Hematopoietic multipotent progenitor cell treated with erythropoietin and hydrocortisone succinate and interleukin-3 and kit ligand, for 17 days (in vitro differentiated cells): ENCODE measurements around the gene UFD1.

Source experiments
- DNase-seq: peaks from one replicate; pipeline ENCODE4 v3.0.0-alpha.2; 2015; ENCODE audit warnings: low spot score

UFD1 gene

DNA sequence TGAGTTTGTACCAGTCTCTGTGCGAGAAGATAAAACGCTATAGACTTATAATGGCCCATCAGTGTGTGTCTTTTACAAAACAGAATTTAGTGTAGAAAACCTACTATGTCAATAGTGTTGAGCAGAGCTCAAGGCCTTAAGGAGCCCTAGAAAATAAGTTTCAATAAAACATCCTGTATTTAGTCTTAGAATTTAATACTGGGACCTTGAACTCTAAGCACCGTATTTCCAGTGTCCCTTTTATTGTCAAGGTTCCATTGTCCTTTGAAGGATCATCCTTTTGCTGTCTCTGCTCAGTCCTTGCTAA, 17.3 kb upstream of the UFD1 start:
- no peak for DNase-seq

DNA sequence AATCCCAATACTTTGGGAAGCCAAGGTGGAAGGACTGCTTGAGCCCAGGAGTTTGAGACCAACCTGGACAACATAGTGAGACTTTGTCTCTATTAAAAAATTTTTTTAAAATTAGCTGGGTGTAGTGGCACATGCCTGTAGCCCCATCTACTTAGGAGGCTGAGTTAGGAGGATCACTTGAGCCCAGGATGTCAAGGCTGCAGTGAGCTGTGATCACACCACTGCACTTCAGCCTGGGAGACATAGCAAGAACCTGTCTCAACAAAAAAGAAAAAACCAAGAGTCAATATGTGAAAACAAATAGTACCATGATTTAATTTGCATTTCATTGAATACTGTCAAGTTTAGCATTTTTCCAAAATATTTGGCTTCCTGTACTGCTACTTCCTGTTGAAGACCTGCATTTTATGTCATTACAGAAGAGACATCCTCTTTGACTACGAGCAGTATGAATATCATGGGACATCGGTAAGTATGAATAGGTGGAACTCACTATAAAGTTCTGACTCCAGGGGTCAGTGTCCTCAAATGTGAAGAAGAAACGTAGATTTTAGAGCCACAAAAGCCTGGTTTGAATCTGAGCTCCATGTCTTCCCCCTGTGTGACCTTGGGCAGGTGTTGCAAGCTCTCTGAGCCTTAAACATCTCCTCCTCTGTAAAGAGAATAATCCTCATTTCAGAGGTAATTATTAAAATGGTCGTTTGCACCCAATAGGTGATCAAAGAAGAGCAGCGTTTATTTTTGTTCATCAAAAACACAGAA, 16.8 kb upstream of the UFD1 start:
- no peak for DNase-seq

DNA sequence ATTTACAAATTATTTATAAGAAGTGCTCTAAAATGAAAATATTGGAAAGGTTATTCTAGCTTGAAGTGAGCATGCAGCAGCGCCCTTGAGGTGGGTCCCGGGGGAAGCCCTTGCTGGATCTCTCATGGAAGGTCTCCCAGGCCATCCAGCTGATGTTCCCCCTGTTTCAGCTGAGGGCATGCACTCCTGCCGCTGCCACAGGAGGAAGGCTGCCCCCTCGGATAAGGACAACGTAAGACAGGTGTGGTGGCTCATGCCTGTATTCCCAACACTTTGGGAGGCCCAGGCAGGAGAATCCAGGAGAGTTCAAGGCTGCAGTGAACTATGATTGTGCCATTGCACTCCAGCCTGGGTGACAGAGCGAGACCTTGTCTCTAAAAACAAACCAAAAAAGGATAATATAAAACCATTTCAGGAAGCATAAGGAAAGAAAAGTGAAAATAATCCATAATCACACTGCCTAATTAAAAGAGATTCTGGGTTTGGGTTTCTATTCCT, 15.7 kb upstream of the UFD1 start:
- no peak for DNase-seq

DNA sequence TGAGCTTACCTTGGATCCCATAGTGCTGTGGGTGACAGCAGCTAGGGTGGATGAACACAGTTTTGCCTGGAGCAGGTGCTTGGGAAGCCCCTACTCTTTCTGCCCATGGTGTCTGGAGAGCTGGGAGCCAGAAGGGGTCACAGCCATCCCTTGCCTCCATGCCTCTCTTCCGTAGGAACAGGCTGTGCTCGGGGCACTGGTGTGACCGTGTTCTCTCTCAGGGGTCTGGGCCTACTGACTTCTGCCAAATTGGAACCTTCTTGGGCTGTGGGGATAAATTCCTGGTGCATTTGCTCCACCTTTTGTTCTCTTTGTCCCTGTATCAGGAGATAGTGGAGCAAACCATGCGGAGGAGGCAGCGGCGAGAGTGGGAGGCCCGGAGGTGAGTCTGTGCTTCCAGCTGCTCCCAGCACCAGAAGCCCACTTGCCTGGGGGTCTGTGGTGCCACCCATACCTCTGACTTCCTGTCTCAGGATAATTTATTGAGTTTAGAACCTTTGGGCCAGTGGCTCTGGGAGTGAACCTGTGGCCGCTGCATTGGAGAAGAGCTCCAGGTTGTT, 15.1 kb upstream of the UFD1 start:
- DNase-seq = no peak

DNA sequence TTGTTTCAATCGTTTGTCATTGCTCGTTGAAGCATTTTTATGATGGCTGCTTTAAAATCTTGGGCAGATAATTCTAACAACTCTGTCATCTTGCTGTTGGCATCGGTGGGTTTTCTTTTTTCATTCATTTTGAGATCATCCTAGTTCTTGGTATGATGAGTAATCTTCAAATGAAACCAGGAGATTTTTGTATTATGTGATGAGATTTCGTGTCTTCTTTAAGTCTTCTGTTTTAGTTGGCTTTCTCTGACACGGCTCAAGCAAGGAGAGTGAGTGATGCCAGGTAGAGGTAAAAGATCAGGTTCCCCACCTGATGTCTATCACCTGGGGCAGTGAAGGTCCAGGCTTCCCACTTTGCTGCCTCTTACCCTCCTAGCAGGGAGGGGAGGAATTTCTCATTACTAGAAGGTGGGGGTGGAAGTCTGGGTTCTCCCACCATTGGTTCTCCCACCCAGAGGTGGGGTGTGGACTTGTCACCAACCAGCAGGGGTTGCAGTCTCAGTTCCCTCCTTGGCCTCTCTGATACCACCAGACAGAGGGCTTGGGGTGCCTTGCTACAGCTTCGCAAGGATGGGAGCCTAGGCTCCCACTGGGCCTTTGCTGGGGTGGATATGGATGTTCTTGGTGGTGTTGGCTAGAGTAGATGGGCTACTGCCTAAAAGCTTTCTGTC, 13.6 kb upstream of the UFD1 start:
- no peak for DNase-seq

DNA sequence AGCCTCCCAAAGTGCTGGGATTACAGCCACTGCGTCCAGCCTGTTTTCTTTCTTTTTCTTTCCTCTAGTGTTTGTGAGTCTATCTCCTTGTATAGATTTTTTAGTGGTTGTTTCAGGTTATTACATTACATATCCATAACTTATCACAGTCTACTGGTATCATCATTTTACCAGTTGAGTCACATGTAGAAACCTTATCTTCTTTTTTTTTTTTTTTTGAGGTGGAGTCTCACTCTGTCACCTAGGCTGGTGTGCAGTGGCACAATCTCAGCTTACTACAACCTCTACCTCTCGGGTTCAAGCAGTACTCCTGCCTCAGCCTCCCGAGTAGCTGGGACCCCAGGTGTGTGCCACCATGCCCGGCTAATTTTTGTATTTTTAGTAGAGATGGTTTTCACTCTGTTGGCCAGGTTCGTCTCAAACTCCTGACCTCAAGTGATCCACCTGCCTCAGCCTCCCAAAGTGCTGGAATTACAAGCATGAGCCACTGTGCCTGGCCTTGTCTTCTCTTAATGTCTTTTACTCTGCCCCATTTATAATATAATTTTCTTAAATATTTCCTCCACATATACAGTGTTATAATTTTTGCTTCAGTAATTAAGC, 11.7 kb upstream of the UFD1 start:
- DNase-seq = no peak

DNA sequence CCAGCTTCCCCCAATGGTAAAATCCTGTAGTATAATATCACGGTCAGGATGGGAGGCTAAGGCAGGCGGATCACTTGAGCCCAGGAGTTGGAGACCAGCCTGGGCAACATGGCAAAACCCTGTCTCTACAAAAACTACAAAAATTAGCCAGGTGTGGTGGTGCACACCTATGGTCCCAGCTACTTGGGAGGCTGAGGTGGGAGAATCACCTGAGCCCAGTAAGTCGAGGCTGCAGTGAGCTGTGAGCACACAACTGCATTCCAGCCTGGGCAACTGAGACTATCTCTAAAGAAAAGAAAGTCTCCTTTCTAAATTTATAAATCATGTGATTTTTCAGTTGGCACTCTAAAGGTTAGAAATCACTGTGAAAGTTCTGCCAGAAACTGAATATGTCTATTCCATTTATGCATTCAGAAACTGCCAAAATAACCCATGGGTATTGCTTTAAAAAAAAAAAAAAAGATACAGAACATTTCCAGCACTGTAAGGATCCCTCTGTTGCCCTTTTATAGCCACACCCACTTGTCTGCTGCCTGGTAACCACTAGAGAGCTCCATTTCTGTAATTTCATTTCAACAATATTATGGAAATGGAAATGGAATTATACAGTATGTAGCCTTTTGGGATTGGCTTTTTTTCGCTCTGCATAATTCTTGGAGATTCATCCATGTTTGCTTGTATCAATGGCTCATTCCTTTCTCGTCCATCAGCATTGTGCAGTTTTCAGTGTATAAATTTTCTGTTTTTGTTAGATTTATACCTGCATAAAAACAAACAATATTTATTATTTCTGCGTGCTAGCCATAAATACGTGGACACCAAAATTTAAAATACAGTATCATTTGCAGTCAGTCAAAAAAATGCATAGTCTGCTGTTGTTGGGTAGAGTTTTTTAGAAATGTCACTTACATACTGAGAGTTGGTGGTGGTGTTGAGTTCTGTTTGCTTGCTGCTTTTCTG, 10.2 kb upstream of the UFD1 start:
- no peak for DNase-seq

DNA sequence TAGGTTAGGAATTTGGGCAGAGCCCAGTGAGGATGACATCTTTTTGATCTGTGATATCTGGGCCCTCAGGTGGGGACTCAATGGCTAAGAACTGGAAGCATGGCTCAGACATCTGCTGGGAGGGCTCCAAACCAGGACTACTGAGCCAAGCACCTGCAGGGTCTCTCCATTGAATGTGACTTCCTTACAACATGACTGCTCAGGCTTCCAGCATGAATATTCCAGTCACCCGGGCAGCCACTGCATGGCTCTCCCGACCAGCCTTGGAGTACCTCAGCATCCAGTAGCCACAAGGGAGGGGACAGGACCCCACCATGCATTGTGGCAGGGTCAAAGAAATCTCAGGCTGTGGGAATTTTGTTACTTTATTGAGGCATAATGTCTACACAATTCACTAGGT, 9.3 kb upstream of the UFD1 start:
- DNase-seq = no peak

DNA sequence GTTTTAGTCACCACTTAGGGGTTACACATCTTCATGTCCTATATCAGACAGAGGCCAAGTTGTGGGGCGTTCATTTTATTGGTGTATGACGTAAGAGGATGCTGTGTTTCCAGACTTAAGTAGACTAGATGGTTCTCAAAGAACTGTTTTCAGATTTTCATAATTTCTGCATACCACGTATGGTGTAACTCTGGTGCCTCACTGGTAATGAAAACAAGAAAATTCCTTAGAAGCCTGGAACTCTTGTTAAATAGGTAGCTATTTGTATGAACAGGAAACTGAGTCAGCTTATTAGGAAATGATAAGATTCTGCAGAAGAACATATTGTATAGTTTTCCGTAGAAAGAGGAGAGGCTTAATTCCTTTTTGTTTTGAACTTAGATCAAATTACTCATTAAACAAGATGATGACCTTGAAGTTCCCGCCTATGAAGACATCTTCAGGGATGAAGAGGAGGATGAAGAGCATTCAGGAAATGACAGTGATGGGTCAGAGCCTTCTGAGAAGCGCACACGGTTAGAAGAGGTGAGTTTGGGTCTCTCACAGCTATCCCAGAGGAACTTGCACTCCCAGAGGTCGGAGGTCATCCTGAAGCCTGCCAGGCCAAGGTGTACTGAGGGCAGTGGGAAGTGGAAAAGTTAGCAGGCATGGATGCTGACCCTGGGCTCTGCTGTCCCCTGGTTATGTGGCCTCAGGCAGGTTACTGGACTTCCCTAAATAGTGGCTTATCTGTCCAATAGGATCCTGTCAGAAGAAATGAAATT, 4.7 kb upstream of the UFD1 start:
- DNase-seq = no peak

DNA sequence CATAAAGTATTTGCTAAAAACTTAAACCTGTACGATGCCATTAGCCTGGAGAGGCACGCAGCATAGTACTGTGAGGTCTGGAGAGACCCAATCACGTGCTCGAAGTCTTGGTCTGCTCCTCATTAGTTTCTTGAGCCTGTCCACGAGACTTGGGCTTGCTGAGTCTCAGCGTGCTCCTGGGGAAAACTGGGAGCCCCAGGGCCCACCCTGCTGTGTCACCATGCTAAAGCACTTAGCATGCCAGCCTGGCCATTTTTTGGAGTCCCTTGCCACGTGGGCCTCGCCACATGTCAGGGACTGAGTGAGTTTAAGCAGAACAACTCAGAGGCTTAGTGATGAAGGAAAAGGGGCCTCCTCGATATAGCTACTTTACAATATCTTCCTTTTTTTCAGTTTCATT, 3.3 kb upstream of the UFD1 start:
- DNase-seq = no peak

DNA sequence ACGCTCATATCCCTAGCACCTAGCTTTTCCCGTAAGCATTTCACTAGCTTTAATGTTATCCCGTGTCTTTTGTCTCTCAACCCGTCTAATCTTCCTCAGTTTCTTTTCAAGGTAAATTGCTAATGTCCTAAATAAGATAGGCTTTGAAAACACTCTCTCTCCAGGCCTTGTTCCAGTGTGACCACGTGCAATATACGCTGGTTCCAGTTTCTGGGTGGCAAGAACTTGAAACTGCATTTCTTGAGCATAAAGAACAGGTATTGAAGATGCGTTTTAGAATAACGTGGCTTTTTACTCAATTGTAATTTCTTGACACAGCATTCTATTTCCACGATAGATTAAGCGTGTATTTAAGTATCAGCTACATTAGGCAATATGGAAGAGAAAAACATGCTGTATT, 1.8 kb upstream of the UFD1 start:
- DNase-seq = no peak

DNA sequence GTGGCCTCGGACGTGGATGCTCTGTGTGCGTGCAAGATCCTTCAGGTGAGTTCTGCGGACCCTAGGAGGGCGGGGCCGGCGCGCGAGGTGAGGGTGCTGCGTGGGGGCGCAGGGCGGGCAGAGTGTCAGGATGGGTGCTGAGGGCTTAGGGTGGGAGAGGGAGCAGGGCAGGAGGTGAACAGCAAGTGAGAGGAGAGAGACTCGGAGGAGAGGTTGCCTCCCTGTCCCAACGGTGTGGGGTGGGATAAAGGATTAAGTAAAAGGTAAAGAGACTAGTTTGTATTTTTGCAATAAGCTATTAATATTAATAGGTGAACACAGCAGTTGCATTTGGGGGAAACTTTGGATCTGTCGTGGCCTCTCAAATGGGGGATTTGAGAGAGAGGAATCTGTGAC, 1.2 kb upstream of the UFD1 start:
- DNase-seq = no peak

DNA sequence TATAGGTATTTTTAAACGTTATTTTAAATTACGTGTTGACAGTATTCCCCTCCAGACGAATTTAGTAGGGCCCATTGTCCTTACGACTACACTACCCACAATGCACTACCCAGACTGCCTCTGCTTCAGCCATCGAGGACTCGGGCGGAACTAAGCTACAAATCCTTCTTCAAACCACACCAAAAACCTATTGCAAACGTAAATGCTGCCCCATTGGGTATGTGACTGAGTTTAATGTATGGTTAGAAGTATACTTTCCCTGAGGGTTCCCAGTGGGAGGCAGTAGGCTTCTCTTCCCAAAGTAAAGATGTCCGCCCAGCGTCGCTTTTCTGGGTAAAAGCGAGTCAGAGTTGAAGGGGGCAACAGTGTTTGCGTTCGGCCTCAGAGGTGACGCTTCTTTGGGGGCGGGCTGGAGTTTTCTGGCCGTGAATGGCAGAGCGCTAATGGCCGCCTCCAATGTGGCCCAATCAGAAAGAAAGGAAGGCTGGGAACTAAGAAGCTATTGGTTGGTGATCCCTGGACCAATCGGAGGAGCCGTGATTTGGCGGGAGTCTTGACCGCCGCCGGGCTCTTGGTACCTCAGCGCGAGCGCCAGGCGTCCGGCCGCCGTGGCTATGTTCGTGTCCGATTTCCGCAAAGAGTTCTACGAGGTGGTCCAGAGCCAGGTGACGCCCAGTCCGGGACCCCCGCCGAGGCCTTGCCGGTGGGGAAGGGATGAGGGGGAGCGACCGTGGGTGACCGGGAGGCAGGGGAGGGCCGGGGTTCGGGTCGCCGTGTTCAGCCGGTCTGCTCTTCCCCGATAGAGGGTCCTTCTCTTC, 571 bp upstream of the UFD1 start, which contains the start of gene CDC45:
Gene CDC45, plus strand, starts transcription at position 566 of the 818 bp plus-strand sequence. Its CDS starts 49 bp downstream, at position 615.
- DNase-seq = peak; percentile 95

DNA sequence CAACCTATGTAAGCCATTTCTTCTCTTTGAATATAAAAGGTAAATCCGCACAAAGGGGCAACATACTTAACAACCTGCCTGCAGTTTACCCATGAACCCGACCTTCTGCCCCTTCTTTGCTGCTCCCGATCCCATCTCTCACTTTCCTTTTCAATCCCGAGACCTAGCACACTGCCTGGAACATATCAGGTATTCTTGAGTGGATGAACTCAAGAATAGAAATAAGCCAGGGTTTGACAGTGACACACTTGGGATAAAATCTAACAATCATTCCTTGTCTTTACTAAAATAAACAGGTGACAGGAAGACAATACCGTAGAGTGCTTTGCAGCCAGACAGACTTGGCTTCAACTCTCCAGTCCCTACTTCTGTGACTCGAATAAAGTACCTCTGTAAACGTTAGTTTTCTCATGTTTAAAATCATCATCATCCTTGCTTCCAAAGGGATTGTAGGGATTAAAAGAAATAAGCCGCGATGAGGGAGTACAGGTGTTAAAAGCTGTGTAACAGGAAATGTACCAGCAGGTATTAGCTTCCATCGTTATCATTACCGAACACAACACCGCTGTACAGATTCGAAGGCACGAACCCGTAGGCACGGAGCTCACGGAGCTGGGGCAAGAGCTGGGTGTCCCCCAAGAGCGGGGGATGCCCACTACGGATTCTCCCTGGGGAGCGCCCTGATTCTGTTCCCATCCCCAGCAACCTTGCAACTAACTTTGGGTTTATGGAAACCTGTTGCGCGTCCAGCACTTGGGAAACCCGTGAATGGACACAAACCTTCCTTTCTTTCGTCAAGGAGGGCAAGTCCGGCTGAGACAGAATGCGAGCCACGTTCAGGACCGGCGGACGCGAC, 720 bp downstream of the UFD1 start:
- DNase-seq = peak; percentile 11

DNA sequence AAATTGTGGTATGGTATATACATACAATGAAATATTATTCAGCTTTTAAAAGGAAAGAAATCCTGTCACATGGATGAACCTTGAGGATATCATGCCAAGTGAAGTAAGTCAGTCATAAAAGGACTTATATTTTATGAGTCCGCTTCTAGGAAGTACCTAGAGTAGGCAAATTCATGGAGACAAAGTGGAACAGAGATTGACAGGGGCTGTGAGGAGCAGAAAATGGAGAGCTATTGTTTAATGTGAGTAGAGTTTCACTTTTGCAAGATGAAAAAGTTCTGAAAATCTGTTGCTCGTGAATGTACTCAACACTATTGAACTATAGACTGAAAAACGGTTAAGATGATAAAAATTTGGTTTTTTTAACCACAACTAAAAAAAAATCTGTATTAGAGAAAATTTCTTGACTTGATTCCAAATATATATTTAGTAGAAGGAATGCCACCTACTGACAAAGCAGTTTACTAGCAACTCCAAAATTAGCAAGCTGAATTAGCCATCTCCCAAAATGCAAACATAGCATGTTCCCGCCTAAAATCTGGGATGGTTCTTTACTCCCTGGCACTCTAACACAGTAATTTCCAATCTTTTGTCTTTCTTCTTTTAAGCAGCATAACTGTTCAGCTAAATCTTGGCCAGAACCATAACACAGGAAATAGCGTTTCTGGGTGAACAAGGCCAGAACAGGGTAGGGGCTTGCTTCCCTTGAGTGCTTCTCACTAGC, 1.5 kb downstream of the UFD1 start:
- DNase-seq = peak; percentile 28

DNA sequence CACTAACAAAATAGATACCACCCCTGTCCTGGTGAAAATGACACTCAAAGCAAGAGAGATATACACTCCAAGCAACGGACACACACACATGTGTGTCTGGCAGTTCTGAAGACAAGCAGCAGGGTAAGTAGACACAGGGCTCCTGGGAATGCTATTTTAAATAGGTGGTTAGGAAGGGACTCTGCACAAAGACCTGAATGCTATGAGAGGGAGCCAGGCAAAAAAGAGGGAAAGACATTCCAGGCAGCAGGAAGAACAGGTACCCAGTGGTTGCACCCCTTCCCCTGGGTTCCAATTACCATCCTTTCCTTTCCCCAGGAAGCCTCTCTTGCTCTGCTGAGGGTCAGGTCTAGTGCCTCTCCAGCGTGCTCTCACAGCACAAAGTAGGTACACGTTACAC, 3.0 kb downstream of the UFD1 start:
- DNase-seq = no peak

DNA sequence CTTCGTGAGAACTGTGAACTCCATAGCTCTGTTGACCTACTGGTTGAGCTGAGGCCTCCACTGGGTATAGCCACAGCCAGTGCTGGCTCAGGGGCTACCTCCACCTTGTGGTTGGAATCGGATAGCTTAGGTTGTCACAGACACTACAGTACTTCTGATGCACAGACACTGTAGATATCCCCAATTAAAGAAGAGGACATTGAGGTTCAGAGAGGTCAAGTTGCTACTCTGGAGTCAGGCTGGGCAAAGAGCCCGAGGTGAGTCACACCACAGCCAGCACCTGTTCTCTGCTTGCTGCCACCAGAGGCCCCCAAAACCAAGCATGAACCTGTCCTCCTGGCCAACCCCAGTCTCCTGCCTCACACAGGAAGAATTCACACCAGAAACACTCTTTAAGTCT, 5.4 kb downstream of the UFD1 start:
- no peak for DNase-seq

DNA sequence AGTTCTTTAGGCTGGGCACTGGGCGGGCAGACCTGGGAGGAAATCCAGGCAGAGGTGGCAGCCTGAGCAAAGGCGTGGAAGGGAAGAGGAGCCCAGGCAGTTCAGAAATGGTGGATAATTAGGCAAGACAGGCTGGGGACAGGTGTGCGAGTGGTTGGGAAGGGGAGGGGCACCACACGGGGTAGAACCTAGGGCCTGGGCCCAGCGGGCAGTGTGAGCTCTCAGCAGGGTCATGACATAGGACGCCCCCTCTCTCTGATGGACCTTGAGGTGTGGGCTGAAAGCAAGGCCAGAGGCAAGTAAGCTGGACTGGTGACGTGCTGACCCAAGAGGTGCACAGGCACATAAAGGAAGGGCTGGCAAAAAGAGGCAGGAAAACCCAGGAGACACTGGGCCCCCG, 6.8 kb downstream of the UFD1 start:
- DNase-seq = no peak

DNA sequence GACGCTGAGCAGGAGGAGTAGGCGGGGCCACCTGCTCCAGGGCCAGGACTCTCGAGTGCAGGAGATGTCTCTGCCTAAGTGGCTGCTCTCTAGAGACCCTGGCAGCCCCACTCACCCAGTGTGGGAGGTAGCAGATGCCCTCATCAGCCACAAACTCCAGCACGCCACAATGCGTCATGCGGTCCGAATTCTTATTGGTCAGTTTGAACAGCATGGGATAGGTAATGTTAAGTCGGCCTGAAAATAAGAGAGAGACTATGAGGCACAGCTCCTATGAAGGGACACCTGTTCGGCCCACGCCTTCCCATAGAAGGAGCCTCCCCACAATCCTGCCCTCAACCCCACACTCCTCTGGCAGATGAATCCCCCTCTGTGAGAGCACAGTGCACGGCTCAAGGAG, 7.4 kb downstream of the UFD1 start:
- DNase-seq = no peak
